SK-N-SH (cell line): ENCODE measurements around the gene PCYT1A. TPM values are rescaled to one million over a fixed set of nuclear protein-coding genes. Genes with fewer than 3 reads are reported as not detected.
"Not testable (repeated sequence)": the region's sequence is repeated elsewhere in the genome, so short reads cannot be mapped to it uniquely, and the experiment has no call there.

Experiments
- CTCF ChIA-PET: fragments of 300-600, 350-600 bp; formaldehyde crosslinking; extraction: SDS; loops from one replicate; lab custom pipeline; 2021; lab: Yijun Ruan, JAX
- POLR2A ChIA-PET: fragments of 350-600 bp; sonication (Branson Sonifier 250); formaldehyde crosslinking; extraction: SDS; loops from one replicate; lab custom pipeline; 2020; ENCODE audit warnings: antibody characterized with exemption, inconsistent platforms; lab: Yijun Ruan, JAX
- DNase-seq: peaks from one replicate; pipeline ENCODE4 v3.0.0; 2012
- H2AFZ ChIP-seq: fragments of 200-600 bp; sonication (generic); 2 replicates; pipeline ENCODE4 v1.8.1; 2016; ENCODE audit warnings: antibody characterized with exemption, mild to moderate bottlenecking, low read depth
- H3F3A ChIP-seq: fragments of 200-600 bp; sonication (generic); replicated peaks from 2 replicates; pipeline ENCODE3; 2016; ENCODE audit warnings: antibody characterized with exemption, mild to moderate bottlenecking; ENCODE audit not compliant: insufficient read depth
- H3K27ac ChIP-seq, 2 experiments: fragments of 200-500 bp in 1 of 2; fragments of 200-600 bp in 1 of 2; sonication (Bioruptor generic) in 1 of 2; sonication (generic), shearing (Covaris generic) in 1 of 2; 2 replicates each; pipeline versions ENCODE4 v1.5.1 to v1.6.1; 2014 to 2016; ENCODE audit warnings: low read depth in 2 of 2, inconsistent platforms in 1 of 2, low read length in 1 of 2, mild to moderate bottlenecking in 1 of 2, mixed read lengths in 1 of 2
- H3K27me3 ChIP-seq: fragments of 200-600 bp; sonication (generic), shearing (Covaris generic); 2 replicates; pipeline ENCODE4 v1.6.1; 2016; ENCODE audit warnings: mixed run types; ENCODE audit not compliant: insufficient read depth
- H3K36me3 ChIP-seq, 2 experiments: fragments of 200-500 bp in 1 of 2; fragments of 200-600 bp in 1 of 2; sonication (Bioruptor generic) in 1 of 2; sonication (generic) in 1 of 2; replicated peaks in 1 of 2; 2 replicates each; pipeline versions ENCODE3 to v1.5.1; 2014 to 2016; ENCODE audit warnings: low read length in 1 of 2, mild to moderate bottlenecking in 1 of 2; ENCODE audit not compliant: insufficient read depth in 2 of 2, control insufficient read depth in 1 of 2
- H3K4me1 ChIP-seq, 2 experiments: fragments of 200-500 bp in 1 of 2; fragments of 200-600 bp in 1 of 2; sonication (Bioruptor generic) in 1 of 2; sonication (generic), shearing (Covaris generic) in 1 of 2; 2 replicates each; pipeline versions ENCODE4 v1.5.1 to v1.6.1; 2014 to 2016; ENCODE audit warnings: low read depth in 1 of 2, low read length in 1 of 2, mixed run types in 1 of 2; ENCODE audit not compliant: insufficient read depth in 2 of 2, control insufficient read depth in 1 of 2
- H3K4me2 ChIP-seq: fragments of 200-600 bp; sonication (generic), shearing (Covaris generic); 2 replicates; pipeline ENCODE4 v1.6.1; 2017; ENCODE audit warnings: mixed run types
- H3K4me3 ChIP-seq, 2 experiments: fragments of 200-500 bp in 1 of 2; fragments of 200-600 bp in 1 of 2; sonication (Bioruptor generic) in 1 of 2; sonication (generic), shearing (Covaris generic) in 1 of 2; 2 replicates each; pipeline versions ENCODE4 v1.5.1 to v1.8.1; 2014 to 2016; ENCODE audit warnings: low read depth in 2 of 2, inconsistent platforms in 1 of 2, low read length in 1 of 2, mild to moderate bottlenecking in 1 of 2, mixed read lengths in 1 of 2, moderate library complexity in 1 of 2
- H3K79me2 ChIP-seq: fragments of 200-600 bp; sonication (generic); 2 replicates; pipeline ENCODE4 v1.8.1; 2017; ENCODE audit warnings: mild to moderate bottlenecking; ENCODE audit not compliant: insufficient read depth
- H3K9ac ChIP-seq: fragments of 200-600 bp; sonication (generic); 2 replicates; pipeline ENCODE4 v1.6.1; 2017; ENCODE audit warnings: mixed run types
- H3K9me2 ChIP-seq: fragments of 200-600 bp; sonication (generic); 2 replicates; pipeline ENCODE4 v1.6.1; 2017; ENCODE audit warnings: mixed run types
- H3K9me3 ChIP-seq: fragments of 200-600 bp; sonication (generic); 2 replicates; pipeline ENCODE4 v1.6.1; 2017; ENCODE audit warnings: mixed run types, mild to moderate bottlenecking, moderate library complexity
- H4K20me1 ChIP-seq: fragments of 200-600 bp; sonication (generic); 2 replicates; pipeline ENCODE4 v1.6.1; 2017; ENCODE audit warnings: mild to moderate bottlenecking, mixed run types; ENCODE audit not compliant: insufficient read depth
- CHD2 ChIP-seq: fragments of 150-350 bp; IDR thresholded peaks from 2 replicates; pipeline ENCODE4 v1.6.1; 2018; ENCODE audit warnings: low read length; ENCODE audit not compliant: partially characterized antibody
- CTCF ChIP-seq: fragments of 200-600 bp; sonication (generic); IDR thresholded peaks from 2 replicates; pipeline ENCODE4 v1.6.1; 2017; ENCODE audit warnings: antibody characterized with exemption, mild to moderate bottlenecking, moderate library complexity
- ELF1 ChIP-seq: IDR thresholded peaks from 2 replicates; pipeline ENCODE4 v1.4.0; 2012
- EP300 ChIP-seq, 2 experiments: IDR thresholded peaks; 2 replicates each; pipeline versions ENCODE4 v1.4.0 to v1.6.1; 2012; ENCODE audit warnings: borderline replicate concordance in 1 of 2, low read depth in 1 of 2, low read length in 1 of 2
- FOSL2 ChIP-seq: IDR thresholded peaks from 2 replicates; pipeline ENCODE4 v1.4.0; 2012; ENCODE audit warnings: low read depth, mild to moderate bottlenecking, moderate library complexity, borderline replicate concordance
- MXI1 ChIP-seq: IDR thresholded peaks from 2 replicates; pipeline ENCODE4 v1.6.1; 2012; ENCODE audit warnings: mild to moderate bottlenecking, low read depth, low read length, improper control_type of control experiment
- NFIC ChIP-seq: IDR thresholded peaks from 2 replicates; pipeline ENCODE4 v1.4.0; 2012; ENCODE audit warnings: borderline replicate concordance
- NRF1 ChIP-seq: IDR thresholded peaks from 2 replicates; pipeline ENCODE4 v1.6.1; 2012; ENCODE audit warnings: low read depth, mild to moderate bottlenecking, low read length
- WGBS: methylation state at CpG from one replicate; pipeline ENCODE4 v1.1.6; 2017; ENCODE audit warnings: low lambda C conversion rate; 5-methylcytosine and 5-hydroxymethylcytosine counted together
- polyA plus RNA-seq, 3 experiments: library from polyadenylated mRNA; depleted of rRNA; stranded (reverse); fragments of >200 nt; gene quantifications; 2 replicates each; pipeline ENCODE4 v1.2.3, GENCODE V29; 2012

Gene PCYT1A
- polyA plus RNA-seq, 1 of the 3 experiments (the other 2 are of a cell fraction), result 45.9 TPM

- WGBS, result 93% methylated on average over 1 of the region's 1 CpG
- Histone ChIP-seq H3K36me3 (peaks cover 0 to 4% of the 10 kb centered on the region in 2 experiments), H3K9me3 (no peaks in the 10 kb centered on the region), H3K4me3 (no peak overlapping the region), H3K79me2 (peaks cover 15% of the 10 kb centered on the region), H3K4me2 (no peak overlapping the region), H3F3A (peaks cover 10% of the 10 kb centered on the region), H3K27ac (no peak overlapping the region), H3K9ac (no peak overlapping the region), H3K27me3 (no peaks in the 10 kb centered on the region), H3K4me1 (no peaks in the 10 kb centered on the region; a peak in 1 of 4 replicates), H4K20me1 (no peaks in the 10 kb centered on the region), H3K9me2 (no peaks in the 10 kb centered on the region), H2AFZ (no peak overlapping the region)
- POLR2A ChIA-PET, result no interaction called here
- CTCF ChIA-PET, result interaction anchor here (0.6 kb wide), 1 partner anchor 369 kb away, joined by 3 read pairs; no protein-coding TSS in a partner anchor
- no peak for DNase-seq
- no peak for TF ChIP-seq MXI1
Observed at GRCh38 chr3:196315821-196316220, 28.3 kb upstream of the PCYT1A start.

GRCh38 chr3:196314597-196314996 is 27.1 kb upstream of the PCYT1A start:
- 96% methylated on average over 3 of the region's 3 CpGs for WGBS
- Histone ChIP-seq H3K4me1 (no peaks in the 10 kb centered on the region; a peak in 1 of 4 replicates), H3K27ac (no peak overlapping the region), H4K20me1 (no peaks in the 10 kb centered on the region), H3K9me3 (no peaks in the 10 kb centered on the region), H3K36me3 (peaks cover 0 to 4% of the 10 kb centered on the region in 2 experiments), H2AFZ (no peak overlapping the region), H3K9me2 (no peaks in the 10 kb centered on the region), H3K4me2 (no peak overlapping the region), H3K9ac (no peak overlapping the region), H3K27me3 (no peaks in the 10 kb centered on the region), H3F3A (peaks cover 12% of the 10 kb centered on the region), H3K4me3 (no peak overlapping the region), H3K79me2 (peaks cover 15% of the 10 kb centered on the region)
- ChIA-PET POLR2A (interaction anchor here (0.6 kb wide), 1 partner anchor 235 kb away, joined by 4 read pairs; no protein-coding TSS in a partner anchor), CTCF (interaction anchor here (1.3 kb wide), 1 partner anchor 655 kb away, joined by 5 read pairs; no protein-coding TSS in a partner anchor)
- no peak for DNase-seq
- TF ChIP-seq NFIC (no peak), EP300 (IDR thresholded peaks at IDR 0.05; ENCODE audit: borderline replicate concordance in 1 of 2, low read depth in 1 of 2, low read length in 1 of 2) (no peak), CHD2 (no peak), FOSL2 (no peak), NRF1 (no peak), CTCF (no peak), ELF1 (no peak), MXI1 (no peak)

- CTCF ChIA-PET, result interaction anchor here (1.3 kb wide), 1 partner anchor 656 kb away, joined by 5 read pairs; no protein-coding TSS in a partner anchor
- H4K20me1 ChIP-seq, DNase-seq, POLR2A ChIA-PET, H3K27ac ChIP-seq, H3K4me1 ChIP-seq, H3K9me3 ChIP-seq, H3K4me3 ChIP-seq, H3K27me3 ChIP-seq, H3K9me2 ChIP-seq, H2AFZ ChIP-seq, H3K9ac ChIP-seq, H3K36me3 ChIP-seq, H3K4me2 ChIP-seq: not testable (repeated sequence)
- Histone ChIP-seq H3K79me2 (peaks cover 15% of the 10 kb centered on the region), H3F3A (peaks cover 12% of the 10 kb centered on the region)
- 90% methylated on average over 7 of the region's 7 CpGs for WGBS
Observed at GRCh38 chr3:196314086-196314485, 26.6 kb upstream of the PCYT1A start.

GRCh38 chr3:196302960-196303359 is 15.4 kb upstream of the PCYT1A start:
- H3K9ac ChIP-seq, H2AFZ ChIP-seq, H3K9me3 ChIP-seq, H3K36me3 ChIP-seq, H3K4me1 ChIP-seq, H3F3A ChIP-seq, DNase-seq, H3K27me3 ChIP-seq, POLR2A ChIA-PET, H3K27ac ChIP-seq, H3K4me2 ChIP-seq, H4K20me1 ChIP-seq, H3K9me2 ChIP-seq, H3K79me2 ChIP-seq, H3K4me3 ChIP-seq: not testable (repeated sequence)
- WGBS, result 89% methylated on average over 6 of the region's 8 CpGs
- CTCF ChIA-PET, result interaction anchor here (0.9 kb wide), 1 partner anchor 49 kb away, joined by 3 read pairs; no protein-coding TSS in a partner anchor

GRCh38 chr3:196302551-196302950 is 15.0 kb upstream of the PCYT1A start:
- H3F3A ChIP-seq, H3K9me3 ChIP-seq, H3K4me1 ChIP-seq, H4K20me1 ChIP-seq, H2AFZ ChIP-seq, H3K4me2 ChIP-seq, POLR2A ChIA-PET, H3K9ac ChIP-seq, DNase-seq, H3K27ac ChIP-seq, H3K9me2 ChIP-seq, H3K36me3 ChIP-seq, H3K79me2 ChIP-seq, H3K4me3 ChIP-seq, H3K27me3 ChIP-seq: not testable (repeated sequence)
- CTCF ChIA-PET, result interaction anchor here (1.1 kb wide), 1 partner anchor 9 kb away, joined by 3 read pairs; no protein-coding TSS in a partner anchor
- WGBS, result 92% methylated on average over 8 of the region's 10 CpGs
